ENCODE data around the gene TBC1D23.
"Not testable (repeated sequence)": the region's sequence is repeated elsewhere in the genome, so short reads cannot be mapped to it uniquely, and the experiment has no call there.

Gene TBC1D23

DNA sequence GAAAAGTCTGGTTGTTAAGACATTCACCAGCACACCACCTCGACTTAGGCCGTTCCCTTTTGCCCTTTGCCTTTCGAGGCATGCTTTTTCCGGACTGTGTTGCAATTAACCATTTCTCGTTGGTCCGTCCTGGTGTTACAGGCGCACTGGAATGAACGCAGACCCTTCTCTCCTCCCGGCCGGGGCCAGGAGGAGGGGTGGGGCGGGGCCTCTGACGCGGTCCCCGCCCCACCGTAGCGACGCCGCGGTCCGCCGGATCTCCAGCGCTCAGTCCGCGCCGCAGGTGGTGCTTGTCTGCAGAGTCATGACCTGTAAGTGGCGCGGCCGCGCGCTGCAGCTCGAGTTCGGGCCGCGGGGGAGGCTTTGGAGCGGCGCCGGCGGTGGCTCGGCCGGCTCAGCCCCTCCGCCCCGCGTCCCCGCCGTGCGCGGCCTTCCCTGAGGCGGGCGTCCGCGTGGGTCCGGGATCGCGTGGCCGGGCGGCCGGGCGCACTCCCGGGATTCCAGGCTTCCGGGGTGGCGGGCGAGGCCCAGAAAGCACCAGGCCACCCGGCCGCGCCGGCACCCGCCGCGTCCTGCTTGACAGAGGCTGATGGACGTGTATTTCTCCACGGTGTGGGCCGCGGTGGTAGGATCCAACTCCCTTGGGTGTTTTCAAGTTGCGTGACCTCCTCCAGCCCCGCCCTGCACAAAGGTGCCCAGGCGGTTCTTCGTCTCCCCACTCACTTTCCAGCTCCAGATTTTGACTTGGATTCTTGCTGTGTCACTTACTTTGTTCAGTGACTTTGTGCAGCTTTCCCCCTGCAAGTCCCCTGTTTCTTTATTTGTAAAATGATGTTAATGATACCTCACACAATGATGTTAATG is 73.9 kb downstream of the TBC1D23 start, which contains the start of gene NIT2:
NIT2 (plus strand) TSS at position 270 of the 864 bp plus-strand sequence; CDS start at position 305, 35 bp downstream.
- TF ChIP-seq CSDC2 (CRISPR knock-in tag; IDR thresholded peaks at IDR 0.05) (0 out of 2 replicates have a peak, but pooled peaks have one; percentile 39), TSHZ2 (CRISPR knock-in tag; IDR thresholded peaks at IDR 0.05) (0 out of 2 replicates have a peak, but pooled peaks have one; percentile 30), ESRRG (CRISPR knock-in tag; IDR thresholded peaks at IDR 0.05) (no peak), PATZ1 (CRISPR knock-in tag; IDR thresholded peaks at IDR 0.05; ENCODE audit: borderline replicate concordance) (no peak), RARB (CRISPR knock-in tag; IDR thresholded peaks at IDR 0.05) (no peak)
- peak; percentile 97 for ATAC-seq

DNA sequence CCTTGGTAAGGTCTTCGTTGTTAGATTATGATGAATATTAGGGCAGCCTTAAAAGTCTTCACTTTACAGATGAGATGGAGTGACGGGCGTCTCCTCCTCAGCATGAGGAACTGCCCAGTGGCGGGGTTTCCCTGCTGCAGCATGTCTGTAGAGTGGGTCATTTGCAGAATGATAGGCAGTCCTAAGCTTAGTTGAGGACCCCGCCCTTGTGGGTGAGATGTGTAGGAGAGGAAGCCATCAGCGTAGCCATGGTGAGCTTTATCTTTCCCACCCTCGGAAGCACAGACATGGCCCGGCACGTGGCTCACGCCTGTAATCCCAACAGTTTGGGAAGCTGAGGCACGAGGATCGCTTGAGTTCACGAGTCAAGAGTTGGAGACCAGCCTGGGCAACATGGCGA is 74.6 kb downstream of the TBC1D23 start:
- ATAC-seq: peak; percentile 9; the same call in 2 of the 3 replicates
- TF ChIP-seq, protein P1, sequence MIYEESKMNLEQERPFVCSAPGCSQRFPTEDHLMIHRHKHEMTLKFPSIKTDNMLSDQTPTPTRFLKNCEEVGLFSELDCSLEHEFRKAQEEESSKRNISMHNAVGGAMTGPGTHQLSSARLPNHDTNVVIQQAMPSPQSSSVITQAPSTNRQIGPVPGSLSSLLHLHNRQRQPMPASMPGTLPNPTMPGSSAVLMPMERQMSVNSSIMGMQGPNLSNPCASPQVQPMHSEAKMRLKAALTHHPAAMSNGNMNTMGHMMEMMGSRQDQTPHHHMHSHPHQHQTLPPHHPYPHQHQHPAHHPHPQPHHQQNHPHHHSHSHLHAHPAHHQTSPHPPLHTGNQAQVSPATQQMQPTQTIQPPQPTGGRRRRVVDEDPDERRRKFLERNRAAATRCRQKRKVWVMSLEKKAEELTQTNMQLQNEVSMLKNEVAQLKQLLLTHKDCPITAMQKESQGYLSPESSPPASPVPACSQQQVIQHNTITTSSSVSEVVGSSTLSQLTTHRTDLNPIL (CRISPR knock-in tag; IDR thresholded peaks at IDR 0.05; ENCODE audit: low read depth): no peak
- no peak for TF ChIP-seq TSHZ2 (CRISPR knock-in tag; IDR thresholded peaks at IDR 0.05)
- TF ChIP-seq ARNTL (CRISPR knock-in tag; IDR thresholded peaks at IDR 0.05; ENCODE audit: borderline replicate concordance, low read depth): no peak
- no peak for TF ChIP-seq PPARA (CRISPR knock-in tag; IDR thresholded peaks at IDR 0.05; ENCODE audit: borderline replicate concordance)
- no peak for TF ChIP-seq ZNF8 (CRISPR knock-in tag; IDR thresholded peaks at IDR 0.05)
- no peak for TF ChIP-seq ZFP30 (CRISPR knock-in tag; IDR thresholded peaks at IDR 0.05)

- not testable (repeated sequence) for ATAC-seq
Measured at GRCh38 chr3:100336229-100336628, 75.4 kb downstream of the TBC1D23 start.

- ATAC-seq: no peak
- TF ChIP-seq CSDC2 (CRISPR knock-in tag; IDR thresholded peaks at IDR 0.05): no peak
- no peak for TF ChIP-seq ZFP3 (CRISPR knock-in tag; IDR thresholded peaks at IDR 0.05)
- TF ChIP-seq ZC3H10 (CRISPR knock-in tag; IDR thresholded peaks at IDR 0.05): no peak
- TF ChIP-seq SNAI2 (CRISPR knock-in tag; IDR thresholded peaks at IDR 0.05): no peak
- no peak for TF ChIP-seq BACH2 (CRISPR knock-in tag; IDR thresholded peaks at IDR 0.05; ENCODE audit: borderline replicate concordance)
- TF ChIP-seq OSR1 (CRISPR knock-in tag; IDR thresholded peaks at IDR 0.05): no peak
- TF ChIP-seq PATZ1 (CRISPR knock-in tag; IDR thresholded peaks at IDR 0.05; ENCODE audit: borderline replicate concordance): no peak
- TF ChIP-seq ZNF70 (CRISPR knock-in tag; IDR thresholded peaks at IDR 0.05): no peak
- no peak for TF ChIP-seq GLIS3 (CRISPR knock-in tag; IDR thresholded peaks at IDR 0.05)
- TF ChIP-seq, protein P1 (CRISPR knock-in tag; IDR thresholded peaks at IDR 0.05; ENCODE audit: low read depth): no peak
- TF ChIP-seq TSHZ2 (CRISPR knock-in tag; IDR thresholded peaks at IDR 0.05): no peak
Measured at GRCh38 chr3:100338911-100339310, 78.1 kb downstream of the TBC1D23 start.

Measured in SK-N-SH treated with all-trans-retinoic acid at 6 μM for 48 hours (cell line).